ENCODE data around the gene VDAC2.
"Not testable (repeated sequence)": the region's sequence is repeated elsewhere in the genome, so short reads cannot be mapped to it uniquely, and the experiment has no call there.

The VDAC2 gene, protein sequence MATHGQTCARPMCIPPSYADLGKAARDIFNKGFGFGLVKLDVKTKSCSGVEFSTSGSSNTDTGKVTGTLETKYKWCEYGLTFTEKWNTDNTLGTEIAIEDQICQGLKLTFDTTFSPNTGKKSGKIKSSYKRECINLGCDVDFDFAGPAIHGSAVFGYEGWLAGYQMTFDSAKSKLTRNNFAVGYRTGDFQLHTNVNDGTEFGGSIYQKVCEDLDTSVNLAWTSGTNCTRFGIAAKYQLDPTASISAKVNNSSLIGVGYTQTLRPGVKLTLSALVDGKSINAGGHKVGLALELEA
- total RNA-seq = 86.9 reads per million, percentile 80 among the genes with 10 or more reads in this experiment

DNA sequence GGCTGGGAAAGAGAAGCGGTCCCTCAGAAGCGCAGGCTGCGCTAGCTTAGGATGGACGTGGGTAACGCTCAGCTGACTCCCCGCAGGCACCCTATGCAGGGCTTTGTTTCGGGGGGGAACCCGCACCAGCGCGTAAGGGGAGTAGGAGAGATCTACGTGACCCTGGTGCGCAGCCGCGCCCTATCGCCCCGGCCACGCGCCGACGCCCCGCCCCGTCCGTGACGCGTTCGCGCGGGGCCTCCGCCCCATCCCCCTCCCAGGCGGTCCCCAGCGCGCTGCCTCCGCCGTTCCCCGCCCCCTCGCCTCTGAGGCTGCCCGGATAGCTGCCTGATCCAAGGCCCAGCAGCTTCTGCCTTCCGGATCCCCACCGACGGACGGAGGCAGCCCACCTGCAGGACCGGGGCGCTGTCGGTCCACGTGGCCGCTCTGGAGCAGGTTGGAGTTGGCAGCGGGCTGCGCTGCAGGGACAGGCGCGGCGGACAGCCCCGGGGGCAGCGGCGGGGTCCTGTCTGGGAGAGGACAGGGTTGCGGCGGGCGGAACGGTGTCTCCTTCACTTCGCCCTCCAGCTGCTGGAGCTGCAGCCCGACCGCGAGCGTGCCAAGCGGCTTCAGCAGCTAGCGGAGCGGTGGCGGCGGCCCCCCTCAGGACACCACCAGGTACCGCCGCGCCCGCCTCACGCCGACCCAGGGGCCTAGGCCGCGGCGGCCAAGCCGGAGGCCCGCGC lies at the start of gene VDAC2:
VDAC2 (plus strand) TSS at position 515 of the 725 bp plus-strand sequence. CDS start 363 bp downstream, outside the sequence.
- DNase-seq = peak; percentile 89

DNA sequence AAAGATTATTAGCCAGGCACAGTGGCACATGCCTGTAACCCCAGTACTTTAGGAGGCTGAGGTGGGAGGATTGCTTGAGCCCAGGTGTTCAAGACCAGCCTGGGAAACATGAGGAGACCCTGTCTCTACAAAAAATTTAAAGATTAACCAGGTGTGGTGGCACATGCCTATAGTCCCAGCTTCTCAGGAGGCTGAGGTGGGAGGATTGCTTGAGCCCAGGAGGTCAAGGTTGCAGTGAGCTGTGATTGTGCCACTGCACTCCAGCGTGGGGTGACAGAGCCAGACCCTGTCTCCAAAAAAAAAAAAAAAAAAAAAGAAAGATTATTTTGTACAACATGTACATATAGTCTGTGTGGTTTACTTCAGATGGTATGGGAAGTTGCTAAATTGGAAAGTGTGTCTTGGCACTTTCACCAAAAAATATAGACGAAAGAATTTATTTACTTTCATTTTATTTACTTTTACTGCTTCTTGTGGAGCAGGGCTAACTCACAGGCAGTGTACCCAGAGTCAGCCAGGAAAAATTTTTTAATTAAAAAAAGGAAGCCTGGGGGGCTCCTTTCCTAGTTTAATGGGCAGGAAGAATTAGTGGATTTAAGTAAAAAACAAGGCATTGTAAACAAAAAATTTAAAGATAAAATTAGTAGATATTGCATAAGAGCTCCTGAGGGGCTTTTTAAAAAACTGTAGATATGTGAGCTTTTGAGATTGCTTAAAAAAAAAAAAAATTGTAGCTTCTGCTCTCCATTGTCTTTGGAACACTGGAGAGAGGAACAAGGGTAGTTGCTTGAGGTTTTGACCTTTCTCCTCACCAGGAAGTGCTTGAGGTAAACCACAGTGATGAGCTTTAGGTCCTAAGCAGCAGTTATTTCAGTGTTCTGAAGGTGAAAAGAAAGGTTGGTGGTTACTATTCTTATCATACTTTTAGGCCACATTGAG lies 44.6 kb upstream of the VDAC2 start:
- DNase-seq = no peak

DNA sequence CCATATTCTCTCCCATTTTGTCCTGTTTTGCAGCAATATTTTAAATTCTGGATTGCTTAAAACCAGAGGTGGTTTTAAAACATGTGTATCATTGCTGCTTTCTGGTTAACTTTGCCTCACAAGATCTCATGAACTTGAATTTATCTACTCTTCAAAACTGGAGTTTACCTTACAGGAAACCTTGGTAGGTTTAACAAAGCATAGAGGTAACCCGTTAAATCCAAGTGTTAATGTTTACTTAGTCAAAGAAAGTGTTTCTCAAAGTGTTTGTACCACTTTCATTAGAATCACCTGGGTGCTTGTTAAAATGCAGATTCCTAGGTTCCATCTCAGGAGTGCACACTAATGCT lies 44.0 kb upstream of the VDAC2 start:
- no peak for DNase-seq

DNA sequence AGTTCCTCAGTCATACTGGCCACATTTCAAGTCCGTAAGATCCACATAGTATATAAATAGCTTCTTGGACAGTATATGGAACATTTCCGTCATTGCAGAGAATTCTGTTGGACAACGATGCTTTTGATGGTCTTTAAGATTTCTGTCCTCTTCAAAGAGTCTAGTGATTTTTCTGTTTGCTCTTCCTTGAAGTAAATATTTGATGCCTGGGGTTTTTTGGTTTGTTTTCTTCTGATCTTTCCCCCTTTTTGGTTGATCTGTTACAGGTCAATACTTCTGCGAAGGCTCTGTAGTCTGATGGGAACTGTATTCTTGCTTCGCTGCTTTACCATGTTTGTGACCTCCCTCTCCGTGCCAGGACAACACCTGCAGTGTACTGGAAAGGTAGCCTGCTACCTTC lies 42.3 kb upstream of the VDAC2 start:
- no peak for DNase-seq

DNA sequence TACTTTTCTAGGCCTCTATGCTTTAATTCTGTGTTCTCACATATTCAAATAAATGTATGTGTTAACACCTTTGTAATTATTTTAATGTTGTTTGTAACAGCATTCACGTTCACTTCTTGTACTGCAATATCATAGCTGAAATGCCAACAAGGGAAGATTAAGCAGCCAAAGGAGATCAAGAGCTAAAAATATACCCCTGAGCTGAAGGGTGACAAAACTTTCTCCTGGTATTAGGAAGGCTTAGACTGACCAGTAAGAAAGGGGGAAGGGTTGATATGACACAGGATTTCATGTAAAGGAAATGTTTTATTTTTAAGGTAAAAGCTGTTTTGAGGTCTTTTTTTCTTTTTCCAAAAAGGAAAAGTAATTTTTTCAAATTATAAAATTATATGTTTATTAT lies 40.4 kb upstream of the VDAC2 start:
- no peak for DNase-seq

DNA sequence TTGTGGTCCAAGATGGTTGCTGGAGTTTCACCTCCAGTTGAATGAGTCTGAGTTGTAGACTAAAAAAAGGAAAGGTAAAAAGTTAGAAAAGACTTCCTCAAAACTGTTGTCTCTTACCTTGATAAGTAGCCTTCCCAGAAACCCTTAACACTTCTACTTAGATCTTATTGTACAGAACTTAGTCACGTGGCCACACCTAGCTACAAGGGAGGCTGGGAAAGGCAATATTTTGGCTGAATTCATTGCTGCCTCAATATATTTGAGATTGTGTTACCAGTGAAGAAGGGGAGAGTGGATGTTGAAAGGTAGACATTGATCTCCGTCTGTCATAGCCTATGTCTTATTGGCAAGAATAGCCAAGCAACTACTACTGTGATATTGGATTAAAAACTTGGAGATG lies 35.5 kb upstream of the VDAC2 start:
- no peak for DNase-seq

DNA sequence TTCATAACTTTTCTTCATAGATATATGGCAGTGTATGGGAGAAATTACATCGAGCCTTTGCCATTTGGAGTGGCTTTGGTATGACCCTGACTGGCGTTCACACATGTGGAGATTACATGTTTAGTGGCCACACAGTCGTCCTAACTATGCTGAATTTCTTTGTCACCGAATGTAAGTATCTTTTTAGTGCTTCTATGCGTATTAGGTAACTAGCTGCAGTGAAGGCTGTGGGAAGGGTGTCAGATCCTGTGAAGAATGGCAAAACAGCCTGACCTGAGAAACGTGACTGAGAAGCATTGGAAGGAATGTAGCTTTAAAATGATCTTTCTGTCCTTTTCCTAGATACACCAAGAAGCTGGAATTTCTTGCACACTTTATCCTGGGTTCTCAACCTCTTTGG lies 34.5 kb upstream of the VDAC2 start:
- DNase-seq = no peak

DNA sequence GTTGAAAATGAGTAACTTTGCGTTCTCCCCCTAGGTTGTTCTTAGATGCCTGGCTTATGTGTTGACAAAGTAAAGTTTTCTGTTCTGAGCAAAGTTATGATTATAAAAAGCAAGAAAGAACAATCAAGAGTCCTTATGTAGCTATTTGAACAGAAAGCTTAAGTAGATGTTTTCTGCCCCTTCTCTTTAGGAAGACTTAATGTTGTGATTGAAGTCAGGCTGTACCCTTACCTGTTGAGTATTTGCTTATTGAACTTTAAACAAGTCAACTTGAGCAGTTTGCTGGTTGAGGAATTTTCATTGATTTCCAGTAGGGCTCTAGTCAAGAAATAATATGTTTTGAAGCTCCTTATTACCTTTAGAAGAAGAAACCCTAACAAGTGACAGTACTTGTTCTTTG lies 33.9 kb upstream of the VDAC2 start:
- no peak for DNase-seq

DNA sequence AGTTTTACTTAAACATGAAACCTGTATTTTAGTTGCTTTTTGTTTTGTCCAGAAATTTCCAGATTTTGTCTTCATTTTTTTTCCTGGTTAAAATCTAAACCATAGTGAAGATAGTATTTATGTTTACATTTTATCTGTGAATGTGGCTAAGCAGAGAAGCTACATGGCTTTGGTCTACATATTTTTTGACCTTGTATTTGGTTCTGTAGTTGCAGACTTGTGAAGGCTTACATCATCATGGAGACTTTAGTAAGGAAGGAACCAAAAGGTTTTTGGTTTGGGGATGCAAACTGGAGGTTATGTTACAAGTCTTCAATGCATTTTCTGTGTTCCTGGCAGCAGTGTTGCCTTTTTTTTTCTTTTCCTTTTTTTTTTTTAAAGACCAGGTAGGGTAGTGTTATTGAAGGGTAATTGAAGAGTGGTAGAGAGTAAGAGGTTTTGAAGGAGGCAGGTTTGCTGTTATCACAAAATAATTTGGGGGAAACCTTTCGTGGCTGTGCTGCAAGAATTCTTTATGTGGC lies 30.9 kb upstream of the VDAC2 start:
- DNase-seq = no peak

DNA sequence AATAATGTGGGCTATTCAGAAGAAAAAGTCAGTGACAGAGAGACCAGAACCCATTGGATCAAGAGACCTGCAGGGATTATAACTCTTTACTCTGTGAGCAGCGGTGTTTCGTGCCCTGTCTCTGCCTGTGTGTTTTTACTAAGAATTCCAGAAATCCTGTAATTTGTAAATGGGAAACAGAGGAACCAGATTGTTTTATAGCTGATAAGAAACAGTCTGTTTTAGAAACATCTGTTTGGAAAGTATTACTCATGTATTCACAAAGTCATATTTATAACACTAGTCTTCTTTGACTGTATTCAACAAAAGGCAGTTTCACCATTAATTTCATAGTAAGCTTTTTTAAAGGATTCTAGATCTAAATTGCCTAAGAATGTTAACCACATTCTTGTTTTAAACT lies 30.0 kb upstream of the VDAC2 start:
- DNase-seq = no peak

DNA sequence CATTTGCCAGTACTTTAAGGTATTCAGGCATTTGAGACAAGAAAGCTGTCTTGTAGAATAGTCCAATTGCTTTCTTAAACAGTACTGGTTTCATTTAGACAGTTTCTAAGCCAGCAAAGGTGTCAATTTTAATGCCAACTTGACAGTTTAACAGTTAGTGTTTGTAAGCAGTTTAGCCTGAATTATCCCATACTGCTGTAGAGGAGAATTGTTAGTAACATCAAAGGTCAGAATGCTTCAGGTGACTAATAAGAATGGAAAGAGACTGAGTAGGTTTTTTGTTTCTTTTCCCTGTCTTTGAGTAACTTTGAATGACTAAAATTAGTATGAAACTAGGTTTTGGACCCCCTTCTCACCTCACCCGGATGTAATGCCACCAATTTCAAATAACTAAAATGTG lies 29.5 kb upstream of the VDAC2 start:
- no peak for DNase-seq

DNA sequence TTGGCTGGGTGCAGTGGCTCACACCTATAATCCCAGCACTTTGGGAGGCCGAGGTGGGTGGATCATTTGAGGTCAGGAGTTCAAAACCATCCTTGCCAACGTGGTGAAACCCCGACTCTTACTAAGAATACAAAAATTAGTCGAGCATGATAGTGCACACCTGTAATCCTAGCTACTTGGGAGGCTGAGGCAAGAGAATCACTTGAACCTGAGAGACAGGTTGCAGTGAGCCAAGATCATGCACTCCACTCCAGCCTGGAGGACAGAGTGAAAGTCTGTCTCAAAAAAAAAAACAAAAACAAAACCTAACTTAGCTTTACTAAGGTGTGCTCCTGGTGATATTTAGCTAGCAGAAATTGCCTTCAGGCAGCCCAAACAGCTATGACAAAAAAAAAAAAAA lies 24.3 kb upstream of the VDAC2 start:
- DNase-seq = no peak

DNA sequence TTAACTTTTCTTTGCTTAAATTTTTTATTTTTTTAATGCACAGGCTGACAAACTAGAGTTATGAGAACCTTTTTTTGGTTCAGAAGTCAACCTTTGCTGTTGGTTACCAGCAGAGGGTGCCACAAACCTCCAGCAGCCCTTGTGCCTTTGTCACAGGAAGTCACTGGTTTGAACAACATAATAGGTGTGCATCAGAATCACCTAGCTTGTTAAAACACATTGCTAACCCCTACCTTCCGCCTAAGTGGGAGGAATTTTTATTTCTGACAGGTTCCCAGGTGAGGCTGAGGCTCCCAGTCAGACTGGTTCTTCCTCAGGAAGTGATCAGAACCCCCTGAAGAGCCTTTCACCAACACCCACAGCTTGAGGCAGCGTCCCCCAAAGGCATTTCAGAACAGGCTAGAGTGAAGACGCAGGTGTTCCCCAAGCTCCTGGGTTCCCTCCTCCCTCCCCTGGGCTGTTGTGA lies 22.6 kb upstream of the VDAC2 start:
- peak; percentile 61 for DNase-seq

DNA sequence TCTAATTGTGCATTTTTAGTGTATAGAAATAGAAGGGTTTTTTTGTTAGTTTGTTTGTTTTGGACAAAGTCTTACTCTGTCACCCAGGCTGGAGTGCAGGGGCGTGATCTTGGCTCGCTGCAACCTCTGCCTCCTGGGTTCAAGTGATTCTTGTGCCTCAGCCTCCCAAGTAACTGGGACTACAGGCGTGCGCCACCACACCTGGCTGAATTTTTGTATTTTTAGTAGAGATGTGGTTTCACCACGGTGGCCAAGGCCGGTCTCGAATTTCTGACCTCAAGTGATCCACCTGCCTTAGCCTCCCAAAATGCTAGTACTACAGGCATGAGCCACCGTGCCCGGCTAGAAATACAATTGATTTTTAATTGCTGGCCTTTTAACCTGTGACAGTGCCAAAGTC lies 22.1 kb upstream of the VDAC2 start:
- not testable (repeated sequence) for DNase-seq

DNA sequence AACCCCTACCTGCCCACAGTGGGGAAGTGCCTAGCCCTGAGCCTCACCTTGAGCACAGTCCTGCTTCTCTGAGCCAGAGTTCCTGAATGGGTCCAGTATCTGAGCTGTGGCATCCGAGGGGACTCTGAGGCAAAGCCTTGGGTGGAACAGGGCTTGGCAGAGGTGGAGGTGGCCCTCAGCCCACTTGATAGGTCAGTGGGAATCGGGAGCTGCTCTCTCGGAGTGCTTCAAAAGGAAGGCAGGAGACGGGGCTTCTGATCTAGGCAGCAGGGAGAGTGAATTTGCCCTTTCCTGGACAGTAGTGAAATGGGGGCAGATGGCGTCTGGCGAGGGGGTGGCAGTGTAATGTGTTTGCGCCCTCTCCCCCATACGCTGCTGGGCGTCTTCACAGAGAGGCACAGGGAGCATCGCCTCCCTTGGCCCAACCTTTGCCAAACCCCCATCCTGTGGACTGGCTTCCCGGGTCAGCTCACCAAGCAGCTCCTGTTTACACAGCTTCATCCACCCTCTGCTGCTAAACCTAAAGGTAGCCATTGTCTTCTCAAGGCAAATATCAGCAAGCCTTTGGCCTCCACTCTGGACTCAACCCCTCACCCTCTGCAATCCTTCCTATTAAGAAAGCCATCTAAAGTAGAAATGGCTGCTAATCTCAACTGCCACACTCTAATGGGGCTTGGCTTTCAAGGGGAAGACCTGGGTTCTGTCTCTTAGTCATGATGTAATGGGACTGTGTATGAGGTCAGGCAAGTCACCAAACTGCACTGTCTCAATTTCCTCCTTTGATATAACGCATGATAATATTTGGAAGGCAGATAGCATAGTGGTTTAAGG lies 21.1 kb upstream of the VDAC2 start:
- DNase-seq = no peak

DNA sequence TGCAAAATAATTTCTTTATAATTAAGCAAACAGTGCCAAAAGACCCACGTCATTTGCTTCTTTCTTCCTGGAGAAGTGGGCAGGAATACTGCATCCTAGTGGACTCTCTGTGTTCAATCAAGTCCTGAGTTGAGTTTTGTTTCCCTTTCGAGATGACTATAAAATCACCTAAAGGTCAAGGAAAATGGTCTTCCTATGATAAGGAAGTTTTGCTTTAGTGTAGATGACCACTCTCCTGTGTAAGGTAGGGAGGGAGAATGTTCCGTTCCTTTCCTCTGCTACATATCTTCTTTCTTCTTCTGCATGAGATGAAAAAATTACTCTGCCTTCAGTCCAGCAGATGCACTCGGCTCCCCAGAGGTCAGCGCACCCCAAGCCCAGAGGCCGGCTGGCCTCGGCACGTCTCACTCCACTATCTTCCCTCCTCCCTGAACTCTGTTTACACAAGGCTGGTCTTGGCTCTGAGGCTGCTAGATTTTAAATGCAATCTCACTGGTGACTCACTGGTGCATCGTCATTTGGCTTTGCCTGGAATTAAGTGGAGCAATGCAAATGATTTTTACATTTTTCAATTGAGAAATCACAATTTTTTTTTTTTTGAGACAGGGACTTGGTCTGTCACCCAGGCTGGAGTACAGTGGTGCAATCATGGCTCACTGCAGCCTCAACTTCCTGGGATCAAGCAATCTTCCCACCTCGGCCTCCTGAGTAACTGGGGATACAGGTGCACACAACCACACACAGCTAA lies 18.6 kb upstream of the VDAC2 start:
- DNase-seq = no peak

DNA sequence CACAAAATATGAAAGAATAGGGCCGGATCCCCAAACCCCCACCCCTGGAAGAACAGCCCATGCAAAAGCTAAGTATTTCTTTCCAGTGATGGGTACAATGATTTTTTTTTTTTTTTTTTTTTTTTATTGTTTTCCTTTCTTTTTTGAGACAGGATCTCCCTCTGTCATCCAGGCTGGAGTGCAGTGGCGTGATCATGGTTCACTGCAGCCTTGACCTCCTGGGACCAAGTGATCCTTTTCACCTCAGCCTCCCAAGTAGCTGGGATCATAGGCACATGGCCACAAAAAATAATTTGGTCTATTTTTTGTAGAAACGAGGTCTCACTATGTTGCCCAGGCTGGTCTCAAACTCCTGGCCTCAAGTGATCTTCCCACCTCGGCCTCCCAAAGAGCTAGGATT lies 16.0 kb upstream of the VDAC2 start:
- DNase-seq = not testable (repeated sequence)

DNA sequence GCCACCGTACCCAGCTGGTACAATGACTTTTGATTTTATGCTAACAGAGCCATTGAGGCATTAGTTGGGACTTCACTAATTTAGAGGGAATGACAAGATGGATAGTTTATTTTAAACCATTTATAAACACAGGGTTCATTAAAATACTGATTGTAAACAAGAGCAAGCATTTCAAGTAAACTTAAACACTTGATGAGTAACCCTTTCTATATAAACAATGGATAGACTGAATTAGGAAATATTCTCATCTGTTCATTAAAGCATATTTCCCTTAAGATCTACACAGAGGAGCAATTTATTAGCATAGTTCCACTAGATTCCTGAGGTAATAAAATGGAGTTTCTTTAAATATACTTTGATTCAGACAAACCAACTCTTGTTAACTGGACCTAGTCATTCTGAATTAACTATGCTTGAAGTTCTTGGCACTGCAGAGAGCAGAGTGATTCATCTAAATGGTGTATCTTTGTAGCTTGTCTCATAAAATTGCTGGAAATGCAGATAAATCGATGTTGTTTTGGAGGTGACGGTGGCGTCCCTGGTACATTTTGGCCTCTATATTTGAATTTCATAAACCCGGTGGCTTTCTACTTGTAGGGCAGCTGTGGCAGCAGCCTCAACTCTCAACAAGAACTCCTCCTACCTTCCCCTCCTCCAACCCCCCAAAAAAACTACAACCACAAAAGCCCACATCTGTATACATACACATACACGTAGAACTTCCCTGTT lies 15.4 kb upstream of the VDAC2 start:
- no peak for DNase-seq

DNA sequence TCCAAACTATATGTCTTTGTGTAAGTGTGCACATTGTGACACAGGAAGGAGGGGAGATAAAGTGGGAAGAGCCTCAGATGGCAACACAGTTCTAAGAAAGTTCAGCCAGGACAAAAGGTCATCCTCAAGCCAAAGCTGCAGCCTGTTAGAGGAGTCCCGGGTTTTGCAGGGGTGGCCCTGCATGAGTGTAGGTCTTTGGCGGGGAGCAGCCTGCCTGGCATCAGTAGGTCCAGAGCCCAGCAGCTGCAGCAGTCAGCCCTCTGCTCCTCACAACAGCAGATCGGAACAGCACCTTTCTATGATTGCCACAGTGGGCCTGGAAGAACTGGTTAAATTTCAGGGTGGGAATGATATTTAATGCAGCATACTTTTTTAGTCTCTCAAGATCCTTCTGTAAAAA lies 13.5 kb upstream of the VDAC2 start:
- DNase-seq = no peak

DNA sequence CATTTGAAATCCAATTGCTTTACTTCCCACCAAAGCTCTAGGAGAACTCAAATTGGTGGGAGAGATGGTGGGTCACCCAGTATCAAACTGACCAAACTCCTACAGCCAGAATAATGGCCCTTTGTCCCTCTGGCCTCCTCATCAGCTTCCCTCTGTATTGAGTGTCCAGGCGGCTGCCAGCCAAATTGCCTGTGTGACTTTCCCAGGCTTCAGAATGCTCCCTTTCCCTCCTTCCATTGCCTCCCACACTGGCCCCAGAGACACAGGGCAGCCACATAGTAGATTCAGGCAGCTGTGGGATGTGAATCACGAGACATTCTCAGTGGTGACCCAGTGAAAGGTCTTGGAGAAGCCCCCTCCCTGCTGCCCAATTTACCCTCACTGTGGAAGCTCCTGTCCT lies 12.7 kb upstream of the VDAC2 start:
- no peak for DNase-seq

DNA sequence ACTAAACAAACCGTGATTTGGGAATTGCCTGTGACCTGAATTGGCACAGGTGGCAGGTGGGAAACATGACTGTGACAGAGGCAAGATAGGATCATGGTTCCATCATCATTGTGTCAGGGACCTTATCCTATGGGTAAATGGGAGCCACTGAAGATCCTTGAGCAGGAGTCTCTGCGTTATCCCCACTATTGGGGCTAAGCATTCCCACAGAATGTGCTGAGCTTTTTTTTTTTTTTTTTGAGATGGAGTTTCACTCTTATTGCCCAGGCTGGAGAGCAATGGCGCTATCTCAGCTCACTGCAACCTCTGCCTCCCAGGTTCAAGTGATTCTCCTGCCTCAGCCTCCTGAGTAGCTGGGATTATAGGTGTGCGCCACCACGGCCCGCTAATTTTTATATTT lies 10.6 kb upstream of the VDAC2 start:
- DNase-seq = not testable (repeated sequence)
